Sigmoid colon (tissue), 7 donors: ENCODE results near the gene CYTH1. TPM values are rescaled to one million over a fixed set of nuclear protein-coding genes. Genes with fewer than 3 reads are reported as not detected.
A peak's percentile ranks its signal among the peaks of the same experiment; 100 is the strongest.

Experiments
- DNase-seq: peaks from one replicate; pipeline ENCODE4 v3.0.0-alpha.2; 2019
- H3K27ac ChIP-seq, 4 donors: fragments of 200-600 bp; sonication (generic); one replicate each; pipeline ENCODE4 v1.5.1; 2016 to 2019; ENCODE audit warnings: mild to moderate bottlenecking in 1 of 4
- H3K27me3 ChIP-seq, 3 donors: fragments of 200-600 bp; sonication (generic); one replicate each; pipeline ENCODE4 v1.5.1; 2019; ENCODE audit warnings: mild to moderate bottlenecking in 1 of 3
- H3K36me3 ChIP-seq, 4 donors: fragments of 200-600 bp; sonication (generic); one replicate each; pipeline ENCODE4 v1.5.1; 2016 to 2019
- H3K4me1 ChIP-seq, 4 donors: fragments of 200-600 bp; sonication (generic); one replicate each; pipeline ENCODE4 v1.5.1; 2017 to 2019
- H3K4me3 ChIP-seq, 4 donors: fragments of 200-600 bp; sonication (generic); one replicate each; pipeline ENCODE4 v1.5.1; 2017 to 2019; ENCODE audit warnings: mild to moderate bottlenecking in 2 of 4, moderate library complexity in 1 of 4
- H3K9me3 ChIP-seq, 4 donors: fragments of 200-600 bp in 3 of 4; sonication (generic) in 3 of 4; one replicate each; pipeline versions ENCODE4 v1.5.1 to v1.6.1; 2013 to 2019
- EP300 ChIP-seq, 4 donors: sonication (generic); formaldehyde crosslinking; IDR thresholded peaks; one replicate each; pipeline ENCODE4 v1.6.1; 2017; ENCODE audit warnings: antibody characterized with exemption in 4 of 4
- POLR2A ChIP-seq, 2 donors: fragments of 450-650 bp; IDR thresholded peaks; one replicate each; pipeline ENCODE4 v1.6.1; 2016; ENCODE audit warnings: antibody characterized with exemption in 2 of 2, mild to moderate bottlenecking in 2 of 2, moderate library complexity in 2 of 2
- POLR2AphosphoS5 ChIP-seq, 4 donors: sonication (generic); formaldehyde crosslinking; IDR thresholded peaks; one replicate each; pipeline ENCODE4 v1.6.1; 2017; ENCODE audit warnings: antibody characterized with exemption in 4 of 4
- WGBS, 2 donors: extraction: QIAGEN DNeasy Blood & Tissue Kit; methylation state at CpG; one replicate each; pipeline ENCODE4 v1.1.7; 2013; 5-methylcytosine and 5-hydroxymethylcytosine counted together
- intact Hi-C: fragments of 100-400 bp; cut with DNase I; formaldehyde crosslinking; loops from one replicate; pipeline ENCODE4 v1.15.1; 2023
- polyA plus RNA-seq, 3 donors: library from polyadenylated mRNA; stranded (reverse); fragments of 200-250 nt; gene quantifications; one replicate each; pipeline ENCODE4 v1.2.3, GENCODE V29; 2013
- total RNA-seq, 4 donors: library from RNA; depleted of rRNA; stranded (reverse); fragments of >200 nt; gene quantifications; one replicate each; pipeline ENCODE4 v1.1.0, GENCODE V29; 2016
- TF ChIP-seq, protein P1 (sequence below), 4 experiments: fragments of 450-650 bp in 3 of 4; fragments of 200-600 bp in 1 of 4; IDR thresholded peaks; one replicate each; pipeline ENCODE4 v1.5.1; 2016 to 2019; ENCODE audit warnings: antibody characterized with exemption in 4 of 4, mild to moderate bottlenecking in 3 of 4, moderate library complexity in 2 of 4
- donor health status: healthy with polysubstance abuse.
- donor health status: Bipolar disorder and iron deficiency.
- donor health status: healthy.

The CYTH1 gene
- total and polyA plus RNA-seq, 7 donors: 26.7 to 83.8 (median 38.5) TPM

DNA sequence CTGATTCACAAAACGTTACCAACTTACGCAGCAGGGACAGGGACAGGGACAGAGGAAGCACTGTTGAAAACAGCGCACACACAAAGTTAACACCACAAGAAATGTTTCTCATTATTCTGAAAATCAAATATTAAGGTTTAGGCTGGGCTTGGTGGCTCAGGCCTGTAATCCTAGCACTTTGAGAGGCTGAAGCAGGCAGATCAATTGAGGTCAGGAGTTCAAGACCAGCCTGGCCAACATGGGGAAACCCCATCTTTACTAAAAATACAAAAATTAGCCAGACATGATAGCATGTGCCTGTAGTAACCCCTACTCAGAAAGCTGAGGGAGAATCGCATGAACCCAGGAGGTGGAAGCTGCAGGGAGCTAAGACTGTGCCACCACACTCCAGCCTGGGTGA is 4.2 kb downstream of the CYTH1 start:
- DNase-seq: peak; percentile 18
- Histone ChIP-seq H3K9me3 (no peaks in the 10 kb centered on the region), H3K4me3 (no peak overlapping the region), H3K4me1 (peaks cover 0 to 25% (median 16%) of the 10 kb centered on the region in 4 donors), H3K27me3 (no peaks in the 10 kb centered on the region), H3K36me3 (no peaks in the 10 kb centered on the region), H3K27ac (no peak overlapping the region)
- intact Hi-C loops: no loop called here
- TF ChIP-seq, protein P1, sequence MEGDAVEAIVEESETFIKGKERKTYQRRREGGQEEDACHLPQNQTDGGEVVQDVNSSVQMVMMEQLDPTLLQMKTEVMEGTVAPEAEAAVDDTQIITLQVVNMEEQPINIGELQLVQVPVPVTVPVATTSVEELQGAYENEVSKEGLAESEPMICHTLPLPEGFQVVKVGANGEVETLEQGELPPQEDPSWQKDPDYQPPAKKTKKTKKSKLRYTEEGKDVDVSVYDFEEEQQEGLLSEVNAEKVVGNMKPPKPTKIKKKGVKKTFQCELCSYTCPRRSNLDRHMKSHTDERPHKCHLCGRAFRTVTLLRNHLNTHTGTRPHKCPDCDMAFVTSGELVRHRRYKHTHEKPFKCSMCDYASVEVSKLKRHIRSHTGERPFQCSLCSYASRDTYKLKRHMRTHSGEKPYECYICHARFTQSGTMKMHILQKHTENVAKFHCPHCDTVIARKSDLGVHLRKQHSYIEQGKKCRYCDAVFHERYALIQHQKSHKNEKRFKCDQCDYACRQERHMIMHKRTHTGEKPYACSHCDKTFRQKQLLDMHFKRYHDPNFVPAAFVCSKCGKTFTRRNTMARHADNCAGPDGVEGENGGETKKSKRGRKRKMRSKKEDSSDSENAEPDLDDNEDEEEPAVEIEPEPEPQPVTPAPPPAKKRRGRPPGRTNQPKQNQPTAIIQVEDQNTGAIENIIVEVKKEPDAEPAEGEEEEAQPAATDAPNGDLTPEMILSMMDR (IDR thresholded peaks at IDR 0.05): no peak
- TF ChIP-seq EP300 (IDR thresholded peaks at IDR 0.05): no peak
- no peak for TF ChIP-seq POLR2A (IDR thresholded peaks at IDR 0.05)
- TF ChIP-seq POLR2AphosphoS5 (IDR thresholded peaks at IDR 0.05): no peak
- WGBS, 2 donors: 70 to 83% methylated on average over 4 of the region's 4 CpGs

DNA sequence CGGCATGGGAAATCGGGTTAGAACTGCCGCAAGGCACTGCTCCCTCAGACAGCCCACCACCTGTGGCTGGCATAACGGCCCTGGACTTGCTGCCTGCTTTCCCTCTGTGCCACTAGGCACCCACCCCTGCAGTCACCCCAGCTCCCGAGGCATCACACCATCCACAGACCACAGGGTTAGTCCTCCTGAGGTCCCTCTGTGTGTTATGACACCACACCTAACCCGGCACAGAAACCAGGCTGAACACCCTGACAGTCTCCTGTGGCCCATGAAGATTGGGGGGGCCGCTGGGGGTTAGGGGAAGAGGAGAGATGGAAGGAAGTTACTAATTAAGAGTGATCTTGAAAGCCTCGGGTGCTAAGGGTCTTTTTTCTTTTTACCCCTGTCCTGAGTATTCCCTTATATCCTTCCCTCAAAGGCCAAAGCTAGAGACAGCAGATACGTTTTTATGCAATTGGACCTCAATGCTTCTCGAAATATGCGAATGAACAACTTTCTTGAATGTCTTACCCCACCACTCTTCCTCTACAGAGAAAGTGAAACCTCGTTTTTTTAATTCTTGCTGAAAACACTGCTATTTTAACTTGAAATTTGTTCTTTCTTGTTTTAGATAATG is 7.0 kb downstream of the CYTH1 start:
- H3K27ac ChIP-seq: peak overlapping the region; percentile 31 to 59 (median 55)
- TF ChIP-seq EP300 (IDR thresholded peaks at IDR 0.05): no peak
- TF ChIP-seq, protein P1 (IDR thresholded peaks at IDR 0.05): no peak
- TF ChIP-seq POLR2AphosphoS5 (IDR thresholded peaks at IDR 0.05): no peak
- TF ChIP-seq POLR2A (IDR thresholded peaks at IDR 0.05): no peak
- no peaks in the 10 kb centered on the region for H3K36me3 ChIP-seq
- peak overlapping the region in 1 of 4 donors; percentile 10 for H3K4me3 ChIP-seq
- intact Hi-C loops: no loop called here
- H3K27me3 ChIP-seq: no peaks in the 10 kb centered on the region
- H3K9me3 ChIP-seq: no peaks in the 10 kb centered on the region
- 40 to 80% methylated on average over 12 of the region's 12 CpGs for WGBS, 2 donors
- peaks cover 0 to 12% (median 8%) of the 10 kb centered on the region in 4 donors for H3K4me1 ChIP-seq
- peak; percentile 51 for DNase-seq

DNA sequence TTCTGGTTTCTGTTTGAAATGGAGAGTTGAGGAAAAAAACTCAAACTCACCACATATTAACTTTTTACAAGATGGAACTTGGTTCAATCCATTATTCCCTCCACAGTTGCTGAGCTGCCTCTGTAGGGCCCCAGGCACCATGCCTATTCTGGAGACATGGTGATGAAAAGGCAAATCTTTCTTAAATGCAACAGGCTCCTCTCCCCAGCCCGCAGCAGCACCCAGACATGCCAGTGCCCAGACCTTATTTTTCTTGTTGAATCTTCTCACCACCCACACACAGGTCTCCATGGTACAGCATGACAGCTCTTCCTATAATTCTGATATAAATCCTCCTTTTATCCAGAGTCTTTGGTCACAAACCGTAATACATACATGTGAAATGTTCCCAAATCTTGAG is 7.6 kb downstream of the CYTH1 start:
- no peak for TF ChIP-seq POLR2A (IDR thresholded peaks at IDR 0.05)
- TF ChIP-seq, protein P1 (IDR thresholded peaks at IDR 0.05): no peak
- Histone ChIP-seq H3K4me3 (peak overlapping the region in 1 of 4 donors; percentile 10), H3K9me3 (no peaks in the 10 kb centered on the region), H3K27ac (peak overlapping the region; percentile 31 to 59 (median 55)), H3K36me3 (no peaks in the 10 kb centered on the region), H3K27me3 (no peaks in the 10 kb centered on the region), H3K4me1 (peaks cover 0 to 8% (median 4%) of the 10 kb centered on the region in 4 donors)
- 27 to 89% methylated on average over 2 of the region's 2 CpGs for WGBS, 2 donors
- intact Hi-C loops: no loop called here
- DNase-seq: peak; percentile 50

DNA sequence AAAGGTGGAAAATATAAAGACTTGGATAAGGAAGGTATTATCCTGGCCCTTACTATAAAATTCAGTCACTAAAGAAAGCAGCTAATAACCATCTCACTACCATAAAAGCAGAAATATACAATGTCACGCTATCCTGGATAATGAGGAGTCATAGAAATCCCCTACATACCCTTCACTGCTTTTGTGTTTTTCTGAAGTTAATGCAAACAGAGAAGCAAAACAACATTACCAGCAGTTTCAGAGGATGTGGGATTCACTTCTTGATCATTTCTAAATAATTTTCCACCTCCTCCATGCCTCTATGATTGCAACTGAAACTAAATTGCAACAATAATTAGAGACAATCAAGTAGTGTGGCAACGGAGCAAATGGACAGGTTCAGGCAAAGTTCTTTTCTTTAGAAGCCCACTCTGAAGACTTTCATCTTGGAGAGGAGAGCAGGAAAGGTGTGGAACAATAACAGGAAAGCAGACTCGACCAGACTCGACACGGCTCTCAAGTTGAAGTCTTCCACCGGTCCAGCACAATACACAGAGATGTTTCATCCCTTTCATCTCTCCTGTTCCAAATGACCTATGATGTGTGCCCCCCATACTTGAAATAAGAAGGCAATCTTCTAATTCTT is 10.2 kb downstream of the CYTH1 start:
- H3K27ac ChIP-seq: peak overlapping the region in 1 of 4 donors; percentile 9
- H3K4me1 ChIP-seq: peaks cover 0 to 13% (median 4%) of the 10 kb centered on the region in 4 donors
- DNase-seq: peak; percentile 7
- WGBS, 2 donors: 44 to 74% methylated on average over 6 of the region's 6 CpGs
- H3K4me3 ChIP-seq: no peak overlapping the region
- no peaks in the 10 kb centered on the region for H3K36me3 ChIP-seq
- no peaks in the 10 kb centered on the region for H3K9me3 ChIP-seq
- TF ChIP-seq, protein P1 (IDR thresholded peaks at IDR 0.05): no peak
- TF ChIP-seq POLR2AphosphoS5 (IDR thresholded peaks at IDR 0.05) (no peak), EP300 (IDR thresholded peaks at IDR 0.05) (no peak), POLR2A (IDR thresholded peaks at IDR 0.05) (no peak)
- H3K27me3 ChIP-seq: no peaks in the 10 kb centered on the region
- intact Hi-C loops: no loop called here
